Activated T-helper 1 cell treated with anti-CD3 and anti-CD28 coated beads, Interleukin-12 subunit alpha, Interleukin-12 subunit beta, Interleukin-2, Interleukin-4 antibody, amounts not matched to agents 30 ng/mL and 10 ng/mL and 1 ng/mL, durations not matched to agents 14 hours and 24 hours and 36 hours (primary cell): ENCODE results near the gene SLC39A11. TPM values are rescaled to one million over a fixed set of nuclear protein-coding genes. Genes with fewer than 3 reads are reported as not detected.

ENCODE experiments used
- DNase-seq: peaks from one replicate; pipeline ENCODE4 v3.0.0; 2021; ENCODE audit warnings: low spot score
- H3K27ac Mint-ChIP-seq: one replicate; pipeline ENCODE4 v1.8.0; 2021; ENCODE audit warnings: mild to moderate bottlenecking, mixed read lengths
- H3K27me3 Mint-ChIP-seq: one replicate; pipeline ENCODE4 v1.8.0; 2022; ENCODE audit warnings: mild to moderate bottlenecking, moderate library complexity, mixed read lengths; ENCODE audit not compliant: insufficient read depth
- H3K36me3 Mint-ChIP-seq: one replicate; pipeline ENCODE4 v1.8.0; 2021; ENCODE audit warnings: low read depth, mixed read lengths
- H3K4me1 Mint-ChIP-seq: one replicate; pipeline ENCODE4 v1.8.0; 2021; ENCODE audit warnings: low read depth, mixed read lengths
- H3K4me3 Mint-ChIP-seq: one replicate; pipeline ENCODE4 v1.8.0; 2021; ENCODE audit warnings: mild to moderate bottlenecking, moderate library complexity, mixed read lengths
- H3K9me3 Mint-ChIP-seq: one replicate; pipeline ENCODE4 v1.8.0; 2021; ENCODE audit warnings: mixed read lengths
- intact Hi-C: fragments of 100-400 bp; cut with micrococcal nuclease; formaldehyde crosslinking; loops from one replicate; pipeline ENCODE4 v1.15.1; 2024
- total RNA-seq: library from RNA; stranded (reverse); gene quantifications from 2 replicates; pipeline ENCODE4 v1.2.3, GENCODE V29; 2022

Gene SLC39A11
- total RNA-seq, 1 donor from 2014 or later, result 20.9 TPM

DNA sequence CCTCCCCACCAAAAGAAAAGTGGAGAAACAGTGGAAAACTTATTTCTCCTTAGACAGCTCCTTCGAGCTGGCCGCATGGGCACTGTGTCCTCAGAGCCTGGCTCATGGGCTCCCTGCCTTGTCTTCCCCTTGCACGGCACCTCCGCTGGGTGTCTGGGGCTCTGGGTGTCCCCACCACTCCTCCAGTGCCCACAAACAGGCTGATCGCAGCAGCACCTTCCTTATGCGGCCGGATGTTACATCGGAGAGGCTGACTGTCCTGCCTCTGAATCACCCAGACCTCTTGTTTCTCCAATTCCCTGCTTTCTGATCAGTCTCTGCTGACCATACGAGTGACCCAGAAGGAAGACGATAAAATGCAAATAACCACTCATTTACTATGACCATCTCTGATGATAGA, 121.7 kb downstream of the SLC39A11 start:
- H3K9me3 Mint-ChIP-seq, result no peaks in the 10 kb centered on the region
- intact Hi-C loops, result no loop called here
- H3K27me3 Mint-ChIP-seq, result no peaks in the 10 kb centered on the region
- H3K4me3 Mint-ChIP-seq, result no peak overlapping the region
- H3K4me1 Mint-ChIP-seq, result no peaks in the 10 kb centered on the region
- H3K36me3 Mint-ChIP-seq, result no peaks in the 10 kb centered on the region
- no peak overlapping the region for H3K27ac Mint-ChIP-seq
- no peak for DNase-seq

DNA sequence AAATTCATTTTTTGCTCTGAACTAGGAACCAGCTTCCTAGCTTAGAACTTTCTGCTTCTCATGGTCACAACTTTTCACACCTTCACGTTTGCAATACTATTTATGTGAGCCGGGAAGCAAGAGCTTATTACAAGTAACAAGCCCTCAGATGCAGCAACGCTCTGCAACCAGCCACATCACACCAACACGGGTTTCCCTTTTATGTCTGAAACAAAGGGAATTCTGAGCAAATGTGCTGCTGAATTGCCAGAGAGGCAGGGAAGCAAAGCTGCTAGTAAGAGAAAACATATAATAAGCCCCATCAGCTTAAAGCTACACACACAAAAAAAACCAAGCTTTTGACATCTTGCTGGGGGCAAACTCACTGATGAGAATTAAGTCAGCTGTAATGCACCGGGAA, 122.2 kb downstream of the SLC39A11 start:
- intact Hi-C loops, result no loop called here
- H3K27me3 Mint-ChIP-seq, result no peaks in the 10 kb centered on the region
- DNase-seq, result no peak
- no peaks in the 10 kb centered on the region for H3K9me3 Mint-ChIP-seq
- H3K27ac Mint-ChIP-seq, result no peak overlapping the region
- H3K4me1 Mint-ChIP-seq, result no peaks in the 10 kb centered on the region
- no peak overlapping the region for H3K4me3 Mint-ChIP-seq
- H3K36me3 Mint-ChIP-seq, result no peaks in the 10 kb centered on the region

DNA sequence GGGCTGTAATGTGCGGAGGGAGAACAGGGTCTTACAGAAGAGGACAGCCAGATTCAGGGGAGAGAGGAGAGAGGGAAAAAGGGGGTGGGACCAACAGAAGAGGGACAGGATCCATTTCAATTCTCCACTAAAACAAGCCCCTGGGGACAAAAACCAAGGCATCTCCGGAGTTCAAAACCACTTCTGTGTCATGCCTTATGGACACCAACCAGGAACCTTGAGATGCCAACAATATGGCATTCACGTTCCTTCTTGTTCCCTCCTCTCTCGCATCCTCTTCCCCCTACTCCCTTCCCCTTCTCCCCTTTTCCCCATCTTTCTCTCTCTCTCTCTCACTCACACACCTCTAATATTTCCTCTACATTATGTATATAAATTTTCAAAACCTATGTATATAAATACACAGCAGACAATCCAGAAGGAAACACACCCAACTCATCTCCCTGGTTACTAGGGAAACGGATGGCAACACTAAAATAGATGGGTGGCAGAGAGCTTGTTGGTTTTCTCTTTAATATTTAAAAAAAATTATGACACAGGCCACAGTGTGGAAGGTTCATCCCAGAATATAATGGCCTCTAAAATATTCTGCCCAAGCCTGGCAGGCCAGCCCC, 123.1 kb downstream of the SLC39A11 start:
- intact Hi-C loops, result no loop called here
- H3K4me3 Mint-ChIP-seq, result no peak overlapping the region
- H3K27me3 Mint-ChIP-seq, result no peaks in the 10 kb centered on the region
- DNase-seq, result no peak
- H3K36me3 Mint-ChIP-seq, result no peaks in the 10 kb centered on the region
- no peak overlapping the region for H3K27ac Mint-ChIP-seq
- H3K4me1 Mint-ChIP-seq, result no peaks in the 10 kb centered on the region
- H3K9me3 Mint-ChIP-seq, result no peaks in the 10 kb centered on the region

DNA sequence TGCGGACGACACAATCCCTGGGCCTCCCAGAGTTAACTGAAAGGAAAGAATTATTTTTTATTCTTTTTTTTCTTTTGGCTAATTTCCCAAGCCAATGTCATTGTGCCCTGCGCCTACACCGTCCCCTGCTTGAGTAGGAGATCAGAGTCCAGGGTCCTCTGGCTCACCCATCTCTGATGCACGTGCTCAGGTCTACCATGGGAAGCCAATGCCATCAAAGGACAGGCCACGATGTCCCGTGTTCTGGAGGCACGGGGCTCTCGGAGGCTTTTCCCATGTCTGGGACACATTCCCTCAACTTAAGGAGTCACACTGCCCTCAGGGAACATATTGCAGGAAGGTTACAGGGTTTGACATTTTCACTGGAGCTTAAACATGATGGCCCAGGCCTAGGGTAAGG, 123.7 kb downstream of the SLC39A11 start:
- no peaks in the 10 kb centered on the region for H3K27me3 Mint-ChIP-seq
- intact Hi-C loops, result no loop called here
- H3K4me3 Mint-ChIP-seq, result no peak overlapping the region
- DNase-seq, result no peak
- H3K9me3 Mint-ChIP-seq, result no peaks in the 10 kb centered on the region
- no peak overlapping the region for H3K27ac Mint-ChIP-seq
- no peaks in the 10 kb centered on the region for H3K36me3 Mint-ChIP-seq
- H3K4me1 Mint-ChIP-seq, result no peaks in the 10 kb centered on the region

DNA sequence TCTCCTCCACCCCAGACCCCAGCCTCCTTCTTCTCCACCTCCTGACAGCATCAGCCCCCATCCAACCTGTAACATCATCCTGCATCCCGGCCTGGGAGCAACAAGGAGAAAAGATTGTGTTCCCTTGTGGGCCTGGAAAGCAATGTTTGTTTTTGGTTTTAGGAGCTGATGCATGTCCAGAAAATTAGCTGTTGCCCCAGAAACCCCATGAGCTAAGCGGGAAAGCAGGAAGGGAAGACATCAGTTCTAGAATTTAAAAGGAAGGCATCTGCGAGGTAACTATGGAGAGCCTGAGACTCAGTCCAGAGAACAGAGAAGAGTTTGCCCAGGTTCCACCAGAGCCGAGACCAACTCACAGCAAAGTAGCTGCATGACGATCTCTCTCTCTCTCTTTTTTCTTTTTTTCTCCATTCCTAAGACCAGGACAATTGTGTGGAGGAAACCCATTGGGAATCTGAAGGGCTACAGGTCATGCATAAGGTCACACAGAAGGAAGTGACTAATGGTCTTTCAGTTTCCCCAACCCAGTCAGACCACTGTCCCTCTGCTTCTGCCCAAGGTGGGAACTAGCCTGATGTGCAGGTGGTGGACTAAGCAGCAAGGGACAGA, 124.4 kb downstream of the SLC39A11 start:
- H3K36me3 Mint-ChIP-seq, result no peaks in the 10 kb centered on the region
- H3K4me3 Mint-ChIP-seq, result no peak overlapping the region
- H3K27ac Mint-ChIP-seq, result no peak overlapping the region
- H3K9me3 Mint-ChIP-seq, result no peaks in the 10 kb centered on the region
- intact Hi-C loops, result no loop called here
- H3K27me3 Mint-ChIP-seq, result no peaks in the 10 kb centered on the region
- H3K4me1 Mint-ChIP-seq, result no peaks in the 10 kb centered on the region
- DNase-seq, result no peak

DNA sequence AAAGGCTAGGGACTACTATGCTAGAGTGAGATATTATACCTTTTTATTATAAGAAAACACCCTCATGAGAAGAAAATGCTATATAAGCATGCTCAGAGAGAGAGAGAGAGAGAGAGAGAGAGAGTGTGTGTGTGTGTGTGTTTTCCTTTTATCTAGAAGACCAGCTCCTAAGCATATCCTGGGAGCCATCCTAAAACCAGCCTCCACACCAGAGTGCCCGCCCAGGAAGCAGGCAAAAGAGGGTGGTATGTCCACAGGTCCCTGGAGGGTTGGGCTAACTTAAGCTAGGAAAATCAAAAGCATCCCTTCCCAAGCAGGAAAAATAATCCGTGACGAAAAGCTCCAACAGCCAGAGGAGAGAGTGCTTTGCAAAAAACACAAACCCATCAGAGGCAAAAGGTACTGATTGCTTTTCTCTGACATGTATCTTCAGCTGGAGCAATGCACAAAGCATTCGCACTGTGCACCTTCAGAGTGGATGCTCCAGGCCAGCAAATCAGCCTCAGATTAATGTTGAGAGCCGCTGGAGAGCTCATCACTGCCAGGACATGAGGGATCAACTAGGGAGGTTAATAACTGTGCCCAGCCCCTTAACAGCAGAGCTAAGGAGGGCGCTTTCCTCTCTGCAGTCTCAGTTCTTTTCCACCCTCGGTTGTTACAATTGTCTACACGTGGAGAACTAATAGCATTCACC, 125.1 kb downstream of the SLC39A11 start:
- H3K27me3 Mint-ChIP-seq, result no peaks in the 10 kb centered on the region
- DNase-seq, result no peak
- no peak overlapping the region for H3K27ac Mint-ChIP-seq
- no peaks in the 10 kb centered on the region for H3K9me3 Mint-ChIP-seq
- intact Hi-C loops, result no loop called here
- H3K4me1 Mint-ChIP-seq, result no peaks in the 10 kb centered on the region
- H3K36me3 Mint-ChIP-seq, result no peaks in the 10 kb centered on the region
- H3K4me3 Mint-ChIP-seq, result no peak overlapping the region

DNA sequence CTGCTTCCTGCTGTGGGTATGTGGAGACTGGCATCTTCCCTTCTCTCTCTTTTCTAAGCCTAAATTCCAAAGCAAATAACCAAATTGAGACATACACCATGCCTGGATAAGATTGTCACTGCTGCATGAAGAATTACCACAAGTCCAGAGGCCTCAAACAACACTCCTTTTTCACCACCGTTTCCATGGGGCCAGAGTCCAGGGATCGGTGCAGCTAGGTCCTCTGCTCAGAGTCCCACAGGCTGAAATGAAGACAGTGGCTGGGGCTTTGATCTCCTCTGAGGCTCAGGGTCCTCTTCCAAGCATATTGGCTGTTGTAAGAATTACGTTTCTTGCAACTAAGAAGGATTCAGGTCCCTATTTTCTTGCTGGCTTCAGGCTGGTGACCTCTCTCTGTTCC, 130.4 kb downstream of the SLC39A11 start:
- Mint-ChIP-seq H3K4me1 (no peaks in the 10 kb centered on the region), H3K4me3 (no peak overlapping the region), H3K27me3 (no peaks in the 10 kb centered on the region), H3K27ac (no peak overlapping the region), H3K9me3 (no peaks in the 10 kb centered on the region), H3K36me3 (no peaks in the 10 kb centered on the region)
- DNase-seq, result no peak
- intact Hi-C loops, result no loop called here

DNA sequence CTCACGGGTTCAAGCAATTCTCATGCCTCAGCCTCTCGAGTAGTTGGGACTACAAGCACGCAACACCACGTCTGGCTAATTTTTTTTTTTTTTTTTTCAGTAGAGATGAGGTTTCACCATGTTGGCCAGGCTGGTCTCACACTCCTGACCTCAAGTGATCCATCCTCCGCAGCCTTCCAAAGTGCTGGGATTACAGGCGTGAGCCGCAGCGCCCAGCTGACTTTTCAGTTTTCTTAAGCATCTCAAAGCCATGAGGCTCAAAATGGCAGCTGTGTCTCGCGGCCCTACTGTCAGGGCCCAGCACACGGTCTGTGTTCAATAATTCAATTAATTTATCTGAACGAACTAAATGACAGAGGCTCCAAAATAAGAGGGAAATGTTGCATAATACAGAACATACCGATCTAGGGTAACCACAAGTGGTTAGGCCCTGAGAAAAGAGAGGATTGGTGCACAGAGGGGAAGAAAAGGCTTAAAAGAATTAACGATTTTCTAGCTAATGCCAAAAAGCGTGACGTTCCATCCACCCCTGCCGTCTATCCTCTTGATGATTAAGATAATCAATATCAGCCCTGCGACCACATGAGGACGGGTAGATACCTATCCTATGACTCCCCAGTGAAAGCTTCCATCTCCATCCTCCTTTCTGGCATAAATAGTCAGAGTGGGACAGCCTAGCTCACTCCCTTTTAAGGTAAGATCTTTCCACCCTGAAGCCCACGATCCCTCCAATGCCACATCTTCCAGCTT, 136.9 kb downstream of the SLC39A11 start:
- no peak overlapping the region for H3K27ac Mint-ChIP-seq
- H3K4me3 Mint-ChIP-seq, result no peak overlapping the region
- intact Hi-C loops, result no loop called here

DNA sequence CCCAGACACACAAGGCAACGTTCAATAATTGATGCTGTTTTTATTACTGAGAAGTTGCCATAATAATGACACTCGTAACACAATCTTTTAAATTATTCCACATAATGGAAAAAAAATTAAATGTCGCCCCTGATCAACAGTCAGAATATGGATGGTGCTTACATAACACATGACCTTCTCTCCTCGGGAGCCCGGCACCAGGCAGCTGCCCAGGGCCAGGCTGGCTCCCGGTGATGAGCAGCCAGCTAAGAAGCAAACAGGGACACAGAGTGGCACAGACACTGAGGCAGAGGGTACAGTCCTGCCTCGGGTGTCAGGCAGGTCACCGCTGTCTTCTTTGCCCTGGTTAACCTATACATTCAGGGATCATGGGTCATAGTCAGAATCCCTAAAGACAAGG, 137.9 kb downstream of the SLC39A11 start:
- no peak overlapping the region for H3K27ac Mint-ChIP-seq
- no peak for DNase-seq
- no peaks in the 10 kb centered on the region for H3K4me1 Mint-ChIP-seq
- no peaks in the 10 kb centered on the region for H3K9me3 Mint-ChIP-seq
- H3K36me3 Mint-ChIP-seq, result no peaks in the 10 kb centered on the region
- H3K4me3 Mint-ChIP-seq, result no peak overlapping the region
- intact Hi-C loops, result no loop called here
- no peaks in the 10 kb centered on the region for H3K27me3 Mint-ChIP-seq

More for the DNA sequence above, 136.9 kb downstream of the SLC39A11 start:
- no peak for DNase-seq
- H3K36me3 Mint-ChIP-seq, result no peaks in the 10 kb centered on the region
- H3K9me3 Mint-ChIP-seq, result no peaks in the 10 kb centered on the region
- H3K4me1 Mint-ChIP-seq, result no peaks in the 10 kb centered on the region
- no peaks in the 10 kb centered on the region for H3K27me3 Mint-ChIP-seq

DNA sequence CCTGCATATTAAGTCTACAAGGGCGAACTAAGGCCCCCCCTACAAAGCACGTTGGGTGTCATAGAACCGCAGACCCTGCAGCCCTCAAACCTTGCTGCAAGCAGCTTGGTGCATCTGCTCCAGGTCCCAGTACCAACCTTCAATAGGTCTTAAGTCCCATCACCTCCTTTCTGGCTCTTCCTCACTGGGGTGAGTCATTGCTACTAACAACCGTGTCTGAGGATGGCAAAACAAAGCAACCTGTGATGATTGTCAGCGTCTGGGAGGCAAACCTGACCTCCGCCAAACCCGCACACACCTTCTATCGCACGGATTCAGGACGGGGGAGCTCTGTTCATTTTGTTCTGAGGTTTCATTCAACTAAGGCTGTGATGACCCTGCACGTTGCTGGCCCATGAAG, 138.9 kb downstream of the SLC39A11 start:
- Mint-ChIP-seq H3K36me3 (no peaks in the 10 kb centered on the region), H3K4me1 (no peaks in the 10 kb centered on the region), H3K27ac (no peak overlapping the region), H3K9me3 (no peaks in the 10 kb centered on the region), H3K27me3 (no peaks in the 10 kb centered on the region), H3K4me3 (no peak overlapping the region)
- intact Hi-C loops, result no loop called here
- no peak for DNase-seq

DNA sequence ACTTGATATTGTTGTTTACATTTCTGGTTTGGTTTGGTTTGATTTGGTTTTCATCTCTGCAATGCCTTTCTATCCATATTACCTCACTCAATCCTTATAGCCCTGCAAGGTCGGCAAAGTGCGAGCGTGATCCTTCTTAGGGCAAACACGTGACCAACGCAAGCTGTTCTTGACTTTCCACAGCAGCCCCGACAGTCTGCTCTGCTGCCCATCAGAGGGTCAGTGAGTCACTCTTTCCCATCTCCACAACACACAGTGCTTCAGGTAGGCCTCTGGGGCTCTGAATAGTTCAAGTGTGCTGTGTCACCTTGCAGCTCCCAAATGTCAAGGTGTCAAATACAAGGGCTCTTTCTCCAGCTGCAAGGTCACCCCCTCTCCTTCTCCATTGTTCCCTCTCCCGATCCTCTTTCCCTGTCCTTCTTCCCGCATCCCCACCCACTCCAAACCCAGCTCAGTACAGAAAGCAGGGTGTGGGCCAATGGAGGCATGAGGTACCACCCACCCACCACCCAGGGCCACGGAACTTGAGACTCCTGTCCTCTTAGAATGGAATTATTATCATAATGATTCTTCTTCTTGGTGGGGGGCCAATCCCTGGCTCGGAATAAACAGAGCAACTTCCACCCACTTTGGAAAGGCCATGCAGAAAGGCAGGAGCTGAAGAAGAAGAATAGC, 139.7 kb downstream of the SLC39A11 start:
- intact Hi-C loops, result no loop called here
- Mint-ChIP-seq H3K4me3 (no peak overlapping the region), H3K27me3 (no peaks in the 10 kb centered on the region), H3K4me1 (no peaks in the 10 kb centered on the region), H3K36me3 (no peaks in the 10 kb centered on the region), H3K9me3 (no peaks in the 10 kb centered on the region), H3K27ac (no peak overlapping the region)
- DNase-seq, result no peak

DNA sequence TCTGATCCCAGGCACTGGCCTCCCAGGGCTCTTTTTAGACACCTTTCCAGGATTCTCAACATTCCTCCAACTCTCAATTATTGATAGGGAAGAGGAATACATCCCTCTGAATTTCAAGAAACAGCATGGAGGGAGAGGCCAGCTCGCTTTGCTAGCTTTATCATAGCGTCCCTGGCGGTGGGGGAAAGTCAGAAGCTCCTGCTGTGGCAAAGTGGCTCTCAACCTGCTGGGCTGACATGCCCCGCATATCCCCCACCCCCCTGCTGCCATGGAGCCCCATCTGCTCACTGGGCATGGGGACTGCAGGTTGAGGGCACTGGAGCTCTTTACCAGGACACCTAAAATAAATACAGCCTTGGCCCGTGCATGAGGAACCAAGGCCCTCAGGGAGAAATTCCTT, 140.3 kb downstream of the SLC39A11 start:
- H3K36me3 Mint-ChIP-seq, result no peaks in the 10 kb centered on the region
- no peaks in the 10 kb centered on the region for H3K4me1 Mint-ChIP-seq
- H3K27ac Mint-ChIP-seq, result no peak overlapping the region
- H3K27me3 Mint-ChIP-seq, result no peaks in the 10 kb centered on the region
- H3K9me3 Mint-ChIP-seq, result no peaks in the 10 kb centered on the region
- H3K4me3 Mint-ChIP-seq, result no peak overlapping the region
- intact Hi-C loops, result no loop called here
- no peak for DNase-seq
